ENCODE results near the gene SLC39A11.

SLC39A11 gene

GRCh38 chr17:73128496-73128895 is 36.0 kb upstream of the SLC39A11 start:
- H3K27ac ChIP-seq (ENCODE audit: low read depth, low read length), result no peak overlapping the region
- no peaks in the 10 kb centered on the region for H3K27me3 ChIP-seq (ENCODE audit: control insufficient read depth in 1 of 2, insufficient read depth in 2 of 2, low read length in 2 of 2)
- no peak overlapping the region for H3K4me3 ChIP-seq (ENCODE audit: low read depth in 1 of 2, low read length in 2 of 2)
- H3K4me1 ChIP-seq (ENCODE audit: insufficient read depth, low read length), result no peaks in the 10 kb centered on the region
- H3K9ac ChIP-seq (ENCODE audit: low read length), result no peak overlapping the region
- no peaks in the 10 kb centered on the region for H3K9me3 ChIP-seq (ENCODE audit: low read length)
- no peaks in the 10 kb centered on the region for H3K36me3 ChIP-seq (ENCODE audit: insufficient read depth, low read length)

- H3K4me1 ChIP-seq (ENCODE audit: insufficient read depth, low read length), result no peaks in the 10 kb centered on the region
- no peaks in the 10 kb centered on the region for H3K36me3 ChIP-seq (ENCODE audit: insufficient read depth, low read length)
- no peak overlapping the region for H3K27ac ChIP-seq (ENCODE audit: low read depth, low read length)
- H3K27me3 ChIP-seq (ENCODE audit: control insufficient read depth in 1 of 2, insufficient read depth in 2 of 2, low read length in 2 of 2), result no peaks in the 10 kb centered on the region
- H3K9me3 ChIP-seq (ENCODE audit: low read length), result no peaks in the 10 kb centered on the region
- no peak overlapping the region for H3K9ac ChIP-seq (ENCODE audit: low read length)
- no peak overlapping the region for H3K4me3 ChIP-seq (ENCODE audit: low read depth in 1 of 2, low read length in 2 of 2)
Observed at GRCh38 chr17:73126716-73127473, 34.4 kb upstream of the SLC39A11 start.

- Histone ChIP-seq H3K27ac (ENCODE audit: low read depth, low read length) (no peak overlapping the region), H3K9ac (ENCODE audit: low read length) (no peak overlapping the region), H3K9me3 (ENCODE audit: low read length) (no peaks in the 10 kb centered on the region), H3K4me3 (ENCODE audit: low read depth in 1 of 2, low read length in 2 of 2) (no peak overlapping the region), H3K27me3 (ENCODE audit: control insufficient read depth in 1 of 2, insufficient read depth in 2 of 2, low read length in 2 of 2) (no peaks in the 10 kb centered on the region), H3K4me1 (ENCODE audit: insufficient read depth, low read length) (no peaks in the 10 kb centered on the region), H3K36me3 (ENCODE audit: insufficient read depth, low read length) (no peaks in the 10 kb centered on the region)
Observed at GRCh38 chr17:73123606-73124320, 31.3 kb upstream of the SLC39A11 start.

- Histone ChIP-seq H3K27me3 (ENCODE audit: control insufficient read depth in 1 of 2, insufficient read depth in 2 of 2, low read length in 2 of 2) (no peaks in the 10 kb centered on the region), H3K9me3 (ENCODE audit: low read length) (no peaks in the 10 kb centered on the region), H3K9ac (ENCODE audit: low read length) (no peak overlapping the region), H3K27ac (ENCODE audit: low read depth, low read length) (no peak overlapping the region), H3K36me3 (ENCODE audit: insufficient read depth, low read length) (no peaks in the 10 kb centered on the region), H3K4me1 (ENCODE audit: insufficient read depth, low read length) (no peaks in the 10 kb centered on the region), H3K4me3 (ENCODE audit: low read depth in 1 of 2, low read length in 2 of 2) (no peak overlapping the region)
Observed at GRCh38 chr17:73122953-73123605, 30.6 kb upstream of the SLC39A11 start.

- no peaks in the 10 kb centered on the region for H3K36me3 ChIP-seq (ENCODE audit: insufficient read depth, low read length)
- H3K27me3 ChIP-seq (ENCODE audit: control insufficient read depth in 1 of 2, insufficient read depth in 2 of 2, low read length in 2 of 2), result no peaks in the 10 kb centered on the region
- no peak overlapping the region for H3K27ac ChIP-seq (ENCODE audit: low read depth, low read length)
- no peak overlapping the region for H3K4me3 ChIP-seq (ENCODE audit: low read depth in 1 of 2, low read length in 2 of 2)
- H3K9ac ChIP-seq (ENCODE audit: low read length), result no peak overlapping the region
- no peaks in the 10 kb centered on the region for H3K4me1 ChIP-seq (ENCODE audit: insufficient read depth, low read length)
- no peaks in the 10 kb centered on the region for H3K9me3 ChIP-seq (ENCODE audit: low read length)
Observed at GRCh38 chr17:73121506-73121905, 29.0 kb upstream of the SLC39A11 start.

GRCh38 chr17:73119631-73120030 is 27.1 kb upstream of the SLC39A11 start:
- Histone ChIP-seq H3K27me3 (ENCODE audit: control insufficient read depth in 1 of 2, insufficient read depth in 2 of 2, low read length in 2 of 2) (no peaks in the 10 kb centered on the region), H3K27ac (ENCODE audit: low read depth, low read length) (no peak overlapping the region), H3K4me1 (ENCODE audit: insufficient read depth, low read length) (no peaks in the 10 kb centered on the region), H3K36me3 (ENCODE audit: insufficient read depth, low read length) (no peaks in the 10 kb centered on the region), H3K9ac (ENCODE audit: low read length) (no peak overlapping the region), H3K9me3 (ENCODE audit: low read length) (no peaks in the 10 kb centered on the region), H3K4me3 (ENCODE audit: low read depth in 1 of 2, low read length in 2 of 2) (no peak overlapping the region)

GRCh38 chr17:73118951-73119391 is 26.5 kb upstream of the SLC39A11 start:
- Histone ChIP-seq H3K4me3 (ENCODE audit: low read depth in 1 of 2, low read length in 2 of 2) (no peak overlapping the region), H3K9me3 (ENCODE audit: low read length) (no peaks in the 10 kb centered on the region), H3K27ac (ENCODE audit: low read depth, low read length) (no peak overlapping the region), H3K9ac (ENCODE audit: low read length) (no peak overlapping the region), H3K27me3 (ENCODE audit: control insufficient read depth in 1 of 2, insufficient read depth in 2 of 2, low read length in 2 of 2) (no peaks in the 10 kb centered on the region), H3K36me3 (ENCODE audit: insufficient read depth, low read length) (no peaks in the 10 kb centered on the region), H3K4me1 (ENCODE audit: insufficient read depth, low read length) (no peaks in the 10 kb centered on the region)

- no peak overlapping the region for H3K27ac ChIP-seq (ENCODE audit: low read depth, low read length)
- no peaks in the 10 kb centered on the region for H3K4me1 ChIP-seq (ENCODE audit: insufficient read depth, low read length)
- H3K27me3 ChIP-seq (ENCODE audit: control insufficient read depth in 1 of 2, insufficient read depth in 2 of 2, low read length in 2 of 2), result no peaks in the 10 kb centered on the region
- no peak overlapping the region for H3K4me3 ChIP-seq (ENCODE audit: low read depth in 1 of 2, low read length in 2 of 2)
- no peaks in the 10 kb centered on the region for H3K9me3 ChIP-seq (ENCODE audit: low read length)
- no peaks in the 10 kb centered on the region for H3K36me3 ChIP-seq (ENCODE audit: insufficient read depth, low read length)
- no peak overlapping the region for H3K9ac ChIP-seq (ENCODE audit: low read length)
Observed at GRCh38 chr17:73118139-73118538, 25.7 kb upstream of the SLC39A11 start.

GRCh38 chr17:73112246-73112645 is 19.8 kb upstream of the SLC39A11 start:
- no peaks in the 10 kb centered on the region for H3K27me3 ChIP-seq (ENCODE audit: control insufficient read depth in 1 of 2, insufficient read depth in 2 of 2, low read length in 2 of 2)
- H3K36me3 ChIP-seq (ENCODE audit: insufficient read depth, low read length), result no peaks in the 10 kb centered on the region
- no peaks in the 10 kb centered on the region for H3K9me3 ChIP-seq (ENCODE audit: low read length)
- no peaks in the 10 kb centered on the region for H3K4me1 ChIP-seq (ENCODE audit: insufficient read depth, low read length)
- no peak overlapping the region for H3K4me3 ChIP-seq (ENCODE audit: low read depth in 1 of 2, low read length in 2 of 2)
- no peak overlapping the region for H3K27ac ChIP-seq (ENCODE audit: low read depth, low read length)
- no peak overlapping the region for H3K9ac ChIP-seq (ENCODE audit: low read length)

GRCh38 chr17:73111386-73111785 is 18.9 kb upstream of the SLC39A11 start:
- no peaks in the 10 kb centered on the region for H3K4me1 ChIP-seq (ENCODE audit: insufficient read depth, low read length)
- no peak overlapping the region for H3K9ac ChIP-seq (ENCODE audit: low read length)

GRCh38 chr17:73107191-73107590 is 14.7 kb upstream of the SLC39A11 start:
- Histone ChIP-seq H3K36me3 (ENCODE audit: insufficient read depth, low read length) (no peaks in the 10 kb centered on the region), H3K4me3 (ENCODE audit: low read depth in 1 of 2, low read length in 2 of 2) (no peak overlapping the region), H3K27ac (ENCODE audit: low read depth, low read length) (no peak overlapping the region), H3K9ac (ENCODE audit: low read length) (no peak overlapping the region), H3K4me1 (ENCODE audit: insufficient read depth, low read length) (no peaks in the 10 kb centered on the region), H3K9me3 (ENCODE audit: low read length) (no peaks in the 10 kb centered on the region), H3K27me3 (ENCODE audit: control insufficient read depth in 1 of 2, insufficient read depth in 2 of 2, low read length in 2 of 2) (no peaks in the 10 kb centered on the region)

More at GRCh38 chr17:73111386-73111785, 18.9 kb upstream of the SLC39A11 start:
- Histone ChIP-seq H3K36me3 (ENCODE audit: insufficient read depth, low read length) (no peaks in the 10 kb centered on the region), H3K27ac (ENCODE audit: low read depth, low read length) (no peak overlapping the region), H3K9me3 (ENCODE audit: low read length) (no peaks in the 10 kb centered on the region), H3K4me3 (ENCODE audit: low read depth in 1 of 2, low read length in 2 of 2) (no peak overlapping the region), H3K27me3 (ENCODE audit: control insufficient read depth in 1 of 2, insufficient read depth in 2 of 2, low read length in 2 of 2) (no peaks in the 10 kb centered on the region)

Measured in muscle layer of colon (tissue), 2 donors.